ENCODE data around the gene CLEC16A.

DNA sequence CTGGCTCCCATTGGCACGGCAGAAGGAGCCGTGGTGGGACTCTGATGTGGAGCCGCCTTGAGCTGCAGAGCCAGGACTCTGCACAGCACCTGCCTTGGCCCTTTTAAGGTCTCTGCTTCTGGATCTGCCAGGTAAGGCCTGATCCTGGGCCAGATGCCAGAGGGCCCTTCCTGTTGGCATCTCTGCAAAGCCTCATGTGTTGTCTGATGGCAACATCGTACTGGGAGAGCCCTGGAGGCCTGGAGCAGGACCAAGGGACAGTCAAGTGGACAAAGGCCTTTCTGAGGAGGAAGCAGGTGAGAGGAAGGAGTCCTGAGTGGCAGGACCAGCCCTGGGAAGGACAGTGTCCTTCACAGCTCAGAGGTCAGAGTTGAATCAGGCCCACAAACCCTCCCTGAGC is 285.5 kb downstream of the CLEC16A start:
- TF ChIP-seq CTCF (IDR thresholded peaks at IDR 0.05) = no peak
- TF ChIP-seq EZH2 (IDR thresholded peaks at IDR 0.05; ENCODE audit: borderline replicate concordance, insufficient read depth, low read depth, low read length, poor library complexity, severe bottlenecking) = no peak
